ENCODE data around the gene IQCH. TPM values are rescaled to one million over a fixed set of nuclear protein-coding genes. Genes with fewer than 3 reads are reported as not detected.

The IQCH gene
- total and polyA plus RNA-seq, 2 experiments from 2014 or later, result 1.7 to 4.6 TPM

- H3K4me1 Mint-ChIP-seq, result peaks cover 10% of the 10 kb centered on the region; the same call in 2 of the 3 replicates
Measured at GRCh38 chr15:67528513-67528912, 273.9 kb downstream of the IQCH start.

GRCh38 chr15:67531379-67531914, 276.9 kb downstream of the IQCH start:
- Histone ChIP-seq H3F3A (replicated peaks; ENCODE audit: low read depth) (no peaks in the 10 kb centered on the region), H3K27me3 (ENCODE audit: insufficient read depth) (no peaks in the 10 kb centered on the region), H3K4me3 (no peak overlapping the region), H3K27ac (ENCODE audit: low read depth) (no peak overlapping the region), H3K79me2 (replicated peaks; ENCODE audit: insufficient read depth) (no peaks in the 10 kb centered on the region), H3K4me2 (no peak overlapping the region), H2AFZ (no peak overlapping the region), H4K20me1 (replicated peaks; ENCODE audit: insufficient read depth) (no peaks in the 10 kb centered on the region), H3K36me3 (ENCODE audit: insufficient read depth) (no peaks in the 10 kb centered on the region), H3K9me2 (ENCODE audit: insufficient read depth) (no peaks in the 10 kb centered on the region), H3K4me1 (ENCODE audit: insufficient read depth) (no peaks in the 10 kb centered on the region; the same call in 1 of the 2 replicates)
- TF ChIP-seq ZNF462 (CRISPR knock-in tag; IDR thresholded peaks at IDR 0.05) (no peak), CTCF (conservative IDR thresholded peaks at IDR 0.05; ENCODE audit: low read depth in 2 of 2) (no peak), EZH2 (IDR thresholded peaks at IDR 0.05; ENCODE audit: low read depth, unreplicated experiment) (no peak), CREB1 (CRISPR knock-in tag; IDR thresholded peaks at IDR 0.05; ENCODE audit: low read depth) (no peak), ZNF114 (CRISPR knock-in tag; IDR thresholded peaks at IDR 0.05) (no peak)
- no peaks in the 10 kb centered on the region for H3K36me3 Mint-ChIP-seq (ENCODE audit: low read depth)
- DNase-seq (ENCODE audit: low spot score), result no peak
- H3K9me3 Mint-ChIP-seq, result no peaks in the 10 kb centered on the region
- no peak for ATAC-seq
- H3K27me3 Mint-ChIP-seq (ENCODE audit: insufficient read depth, low read depth, poor library complexity), result no peaks in the 10 kb centered on the region
- no peak overlapping the region for H3K4me3 Mint-ChIP-seq
- H3K4me1 Mint-ChIP-seq, result peaks cover 7% of the 10 kb centered on the region; the same call in 2 of the 3 replicates
- no peak overlapping the region for H3K27ac Mint-ChIP-seq

More at GRCh38 chr15:67528513-67528912, 273.9 kb downstream of the IQCH start:
- H4K20me1 ChIP-seq (replicated peaks; ENCODE audit: insufficient read depth), result no peaks in the 10 kb centered on the region
- no peaks in the 10 kb centered on the region for H3K27me3 ChIP-seq (ENCODE audit: insufficient read depth)
- DNase-seq (ENCODE audit: low spot score), result no peak
- no peak overlapping the region for H3K27ac ChIP-seq (ENCODE audit: low read depth)
- TF ChIP-seq ETS1 (IDR thresholded peaks at IDR 0.05) (no peak), NANOG (IDR thresholded peaks at IDR 0.05; ENCODE audit: borderline replicate concordance) (no peak), ZNF331 (CRISPR knock-in tag; IDR thresholded peaks at IDR 0.05; ENCODE audit: low read depth) (no peak), CREB1 (CRISPR knock-in tag; IDR thresholded peaks at IDR 0.05; ENCODE audit: low read depth) (no peak)
- Mint-ChIP-seq H3K4me3 (no peak overlapping the region), H3K9me3 (no peaks in the 10 kb centered on the region), H3K36me3 (ENCODE audit: low read depth) (no peaks in the 10 kb centered on the region), H3K27me3 (ENCODE audit: insufficient read depth, low read depth, poor library complexity) (peaks cover 2% of the 10 kb centered on the region), H3K27ac (no peak overlapping the region)
- ATAC-seq, result no peak
- H3K9me2 ChIP-seq (ENCODE audit: insufficient read depth), result no peaks in the 10 kb centered on the region
- H3F3A ChIP-seq (replicated peaks; ENCODE audit: low read depth), result no peaks in the 10 kb centered on the region
- H2AFZ ChIP-seq, result no peak overlapping the region
- H3K4me3 ChIP-seq, result no peak overlapping the region
- no peak overlapping the region; the same call in 1 of the 2 replicates for H3K4me2 ChIP-seq
- no peaks in the 10 kb centered on the region; the same call in 1 of the 2 replicates for H3K79me2 ChIP-seq (replicated peaks; ENCODE audit: insufficient read depth)
- H3K4me1 ChIP-seq (ENCODE audit: insufficient read depth), result peaks cover 3% of the 10 kb centered on the region
- H3K36me3 ChIP-seq (ENCODE audit: insufficient read depth), result no peaks in the 10 kb centered on the region
